ENCODE data around the gene ADAM12. TPM values are rescaled to one million over a fixed set of nuclear protein-coding genes. Genes with fewer than 3 reads are reported as not detected.

Gene ADAM12
- total and polyA plus RNA-seq, 9 of the 15 experiments (the other 6 are each of a cell fraction or from before 2014, with no cell fraction given), result not detected

- Histone ChIP-seq H3K27me3 (ENCODE audit: control insufficient read depth in 2 of 2, insufficient read depth in 2 of 2, low read length in 2 of 2) (no peaks in the 10 kb centered on the region; a peak in 1 of 5 replicates), H3K4me1 (replicated peaks in 1 of 2; ENCODE audit: control insufficient read depth in 2 of 2, insufficient read depth in 2 of 2, low read length in 2 of 2) (no peaks in the 10 kb centered on the region), H2AFZ (ENCODE audit: low read depth, low read length) (no peak overlapping the region), H3K9ac (ENCODE audit: insufficient read depth in 1 of 2, low read depth in 2 of 2, low read length in 2 of 2) (no peak overlapping the region), H3K27ac (ENCODE audit: extremely low read depth, low read depth, low read length) (no peak overlapping the region), H3K9me1 (ENCODE audit: control insufficient read depth, insufficient read depth, low read length) (no peaks in the 10 kb centered on the region), H4K20me1 (replicated peaks; ENCODE audit: control insufficient read depth, insufficient read depth, low read length) (no peaks in the 10 kb centered on the region; the same call in 1 of the 2 replicates), H3K79me2 (ENCODE audit: control insufficient read depth, insufficient read depth, low read length) (no peaks in the 10 kb centered on the region), H3K9me3 (replicated peaks; ENCODE audit: control insufficient read depth, insufficient read depth, low read depth, low read length) (no peaks in the 10 kb centered on the region), H3K4me3 (no peak overlapping the region), H3K36me3 (ENCODE audit: control insufficient read depth, insufficient read depth, low read length) (no peaks in the 10 kb centered on the region), H3K4me2 (ENCODE audit: insufficient read depth, low read length) (no peak overlapping the region)
- DNase-seq (ENCODE audit: extremely low read depth in 1 of 4, low spot score in 3 of 4) (no peak), ATAC-seq (no peak), FAIRE-seq (no peak)
- in situ Hi-C loops (cut with MboI) (no loop called here), intact Hi-C loops (cut with micrococcal nuclease) (no loop called here)
- whole genome bisulfite sequencing (ENCODE audit: insufficient coverage, low coverage, missing lambda C conversion rate), result 2% methylated on average over 13 of the region's 16 CpGs
- TF ChIP-seq ZBTB1 (CRISPR knock-in tag; IDR thresholded peaks at IDR 0.05; ENCODE audit: borderline replicate concordance, low read depth), result no peak
- no peak for TF ChIP-seq ZNF584 (CRISPR knock-in tag; IDR thresholded peaks at IDR 0.05; ENCODE audit: low read depth)
- no peak for TF ChIP-seq KDM4B (IDR thresholded peaks at IDR 0.05; ENCODE audit: borderline replicate concordance in 2 of 2, low read depth in 1 of 2)
- no peak for TF ChIP-seq ZSCAN32 (CRISPR knock-in tag; IDR thresholded peaks at IDR 0.05)
- no peak for TF ChIP-seq ZSCAN29 (IDR thresholded peaks at IDR 0.05)
- TF ChIP-seq CTCF (IDR thresholded peaks at IDR 0.05 in 2 of 3, conservative IDR thresholded peaks at IDR 0.05 in 1 of 3; ENCODE audit: insufficient read depth in 2 of 3, low read depth in 1 of 3, low read length in 3 of 3), result no peak
- TF ChIP-seq JUN (IDR thresholded peaks at IDR 0.05; ENCODE audit: borderline replicate concordance, low read depth, low read length), result no peak
- no peak for TF ChIP-seq JUN (CRISPR knock-in tag; IDR thresholded peaks at IDR 0.05; ENCODE audit: borderline replicate concordance)
- ChIA-PET CTCF (ENCODE audit: low intra/inter-chr PET ratio) (no interaction called here), POLR2A (no interaction called here)
- BruUV-seq (replicated peaks), result no TSS peak
These were observed 99.5 kb downstream of the ADAM12 start for GRCh38 chr10:126288547-126289493.

Data from K562 (cell line).